Effector memory CD4-positive, alpha-beta T cell (primary cell): ENCODE data around the gene ARHGAP10.

Source experiments
- DNase-seq, 3 donors: peaks; one replicate each; pipeline ENCODE4 v3.0.0-alpha.2; 2020
- H3K27ac ChIP-seq: 2 replicates; pipeline ENCODE4 v1.7.0; 2013; ENCODE audit warnings: mild to moderate bottlenecking, low read length, moderate library complexity; ENCODE audit not compliant: insufficient read depth, poor library complexity, severe bottlenecking
- H3K27me3 ChIP-seq: replicated peaks from 2 replicates; pipeline ENCODE4 v1.7.0; 2013; ENCODE audit warnings: mild to moderate bottlenecking, low read length; ENCODE audit not compliant: insufficient read depth, control insufficient read depth, poor library complexity, severe bottlenecking
- H3K36me3 ChIP-seq: 2 replicates; pipeline ENCODE4 v1.7.0; 2013; ENCODE audit warnings: mild to moderate bottlenecking, low read length, moderate library complexity; ENCODE audit not compliant: control insufficient read depth, insufficient read depth
- H3K4me1 ChIP-seq: 2 replicates; pipeline ENCODE4 v1.7.0; 2013; ENCODE audit warnings: low read length, mild to moderate bottlenecking; ENCODE audit not compliant: control insufficient read depth, insufficient read depth, poor library complexity, severe bottlenecking
- H3K4me3 ChIP-seq: 2 replicates; pipeline ENCODE4 v1.7.0; 2013; ENCODE audit warnings: low read length, low read depth, mild to moderate bottlenecking; ENCODE audit not compliant: insufficient read depth, poor library complexity, severe bottlenecking
- H3K9me3 ChIP-seq: 2 replicates; pipeline ENCODE4 v1.7.0; 2013; ENCODE audit warnings: mild to moderate bottlenecking, low read length, moderate library complexity; ENCODE audit not compliant: control insufficient read depth

Gene ARHGAP10

DNA sequence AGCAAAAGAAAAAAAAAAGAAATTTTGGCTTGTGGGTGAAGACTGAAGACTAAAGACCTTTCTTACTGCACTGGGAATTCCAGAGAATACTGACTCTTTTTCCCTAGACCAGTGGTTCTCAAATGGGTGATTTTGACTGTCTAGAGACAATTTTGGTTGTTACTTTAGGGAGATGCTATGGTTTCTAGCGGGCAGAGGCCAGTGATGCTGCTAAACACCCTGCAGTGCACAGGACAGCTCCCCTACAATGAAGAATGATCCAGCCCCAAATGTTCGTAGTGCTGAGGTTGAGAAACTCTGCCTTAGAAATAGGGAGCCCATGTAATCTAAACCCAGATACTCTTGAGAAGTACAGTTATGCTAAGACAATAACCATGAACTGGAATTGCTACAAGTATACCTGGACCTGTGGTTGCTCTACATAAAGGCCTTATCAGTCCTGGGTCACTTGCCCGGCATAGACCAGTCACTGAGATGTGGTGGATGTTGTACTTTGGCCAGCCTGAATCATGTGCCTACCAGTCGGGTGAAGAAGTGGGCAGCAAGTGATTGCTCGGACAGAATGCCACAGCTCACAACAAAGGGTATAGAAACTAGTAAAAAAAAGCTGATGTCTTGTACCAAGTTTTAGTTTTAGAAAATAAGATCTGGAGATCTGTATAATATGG, 16.0 kb downstream of the ARHGAP10 start:
- Histone ChIP-seq H3K4me3 (no peak overlapping the region), H3K36me3 (no peaks in the 10 kb centered on the region), H3K4me1 (no peaks in the 10 kb centered on the region), H3K9me3 (no peaks in the 10 kb centered on the region), H3K27me3 (no peaks in the 10 kb centered on the region), H3K27ac (no peak overlapping the region)
- no peak for DNase-seq

DNA sequence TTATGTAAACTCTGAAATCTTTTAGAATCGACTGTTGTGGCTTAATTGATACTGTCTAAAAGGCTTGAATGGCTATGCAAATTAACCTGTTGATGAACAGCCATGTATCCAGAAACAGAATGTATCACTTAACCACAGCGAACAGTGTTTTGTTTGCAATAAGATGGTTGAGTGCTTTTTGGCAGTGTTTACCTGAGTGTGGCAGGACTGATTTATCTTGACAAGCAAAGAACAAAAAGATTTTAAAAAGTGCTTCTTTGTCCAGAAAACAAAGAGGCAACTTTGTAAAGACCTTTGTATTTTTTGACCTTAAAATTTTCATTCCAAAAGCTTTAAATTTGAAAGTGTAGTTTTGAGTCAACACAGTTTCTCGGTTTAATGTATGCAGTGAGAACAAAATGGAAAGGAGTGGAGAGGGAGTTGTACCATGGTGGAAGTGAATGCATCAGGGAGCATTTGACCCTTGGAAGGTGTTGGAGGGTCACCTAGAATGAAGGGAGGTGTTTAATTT, 18.0 kb downstream of the ARHGAP10 start:
- no peaks in the 10 kb centered on the region for H3K4me1 ChIP-seq
- no peaks in the 10 kb centered on the region for H3K36me3 ChIP-seq
- no peak overlapping the region for H3K4me3 ChIP-seq
- H3K27me3 ChIP-seq = no peaks in the 10 kb centered on the region
- no peaks in the 10 kb centered on the region for H3K9me3 ChIP-seq
- DNase-seq = no peak
- no peak overlapping the region for H3K27ac ChIP-seq

DNA sequence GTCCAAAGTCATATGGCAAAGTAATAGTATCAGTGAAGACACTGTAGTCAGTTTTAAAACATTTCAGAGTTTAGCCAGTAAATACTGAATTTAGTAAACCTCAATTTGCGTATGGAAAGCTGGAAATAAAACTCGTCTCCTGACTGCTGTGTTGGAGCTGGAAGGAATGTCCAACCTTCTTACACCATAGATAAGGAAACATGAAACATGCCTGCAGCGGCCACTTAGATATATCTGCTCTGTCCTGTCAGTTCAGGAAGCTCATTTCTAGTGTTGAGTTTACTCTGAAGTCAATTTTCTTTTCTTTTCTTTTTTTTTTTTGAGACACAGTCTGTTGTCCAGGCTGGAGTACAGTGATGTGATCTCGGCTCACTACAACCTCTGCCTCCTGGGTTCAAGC, 21.2 kb downstream of the ARHGAP10 start:
- Histone ChIP-seq H3K36me3 (no peaks in the 10 kb centered on the region), H3K27ac (no peak overlapping the region), H3K9me3 (no peaks in the 10 kb centered on the region), H3K4me3 (no peak overlapping the region), H3K4me1 (no peaks in the 10 kb centered on the region), H3K27me3 (no peaks in the 10 kb centered on the region)
- DNase-seq = no peak

DNA sequence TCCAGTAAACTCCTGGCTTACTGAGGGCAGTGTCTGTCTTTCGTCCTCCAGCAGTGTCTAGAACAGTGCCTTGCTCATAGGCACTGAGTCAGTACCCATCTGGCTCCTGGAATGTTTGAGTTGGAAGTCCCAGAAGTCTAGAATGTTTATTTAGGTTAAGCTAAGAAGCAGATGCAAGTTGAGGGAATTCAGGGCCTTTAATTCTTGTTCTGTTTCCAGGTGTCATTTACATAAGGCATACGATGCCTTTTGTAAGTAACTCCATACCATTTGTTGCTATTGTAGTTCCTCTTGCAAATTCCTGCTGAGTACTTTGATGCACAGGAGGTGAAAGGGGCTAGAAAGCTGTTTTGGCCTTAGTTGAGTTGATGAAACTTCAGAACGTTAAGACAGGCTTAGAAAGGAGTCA, 22.2 kb downstream of the ARHGAP10 start:
- H3K27ac ChIP-seq = no peak overlapping the region

DNA sequence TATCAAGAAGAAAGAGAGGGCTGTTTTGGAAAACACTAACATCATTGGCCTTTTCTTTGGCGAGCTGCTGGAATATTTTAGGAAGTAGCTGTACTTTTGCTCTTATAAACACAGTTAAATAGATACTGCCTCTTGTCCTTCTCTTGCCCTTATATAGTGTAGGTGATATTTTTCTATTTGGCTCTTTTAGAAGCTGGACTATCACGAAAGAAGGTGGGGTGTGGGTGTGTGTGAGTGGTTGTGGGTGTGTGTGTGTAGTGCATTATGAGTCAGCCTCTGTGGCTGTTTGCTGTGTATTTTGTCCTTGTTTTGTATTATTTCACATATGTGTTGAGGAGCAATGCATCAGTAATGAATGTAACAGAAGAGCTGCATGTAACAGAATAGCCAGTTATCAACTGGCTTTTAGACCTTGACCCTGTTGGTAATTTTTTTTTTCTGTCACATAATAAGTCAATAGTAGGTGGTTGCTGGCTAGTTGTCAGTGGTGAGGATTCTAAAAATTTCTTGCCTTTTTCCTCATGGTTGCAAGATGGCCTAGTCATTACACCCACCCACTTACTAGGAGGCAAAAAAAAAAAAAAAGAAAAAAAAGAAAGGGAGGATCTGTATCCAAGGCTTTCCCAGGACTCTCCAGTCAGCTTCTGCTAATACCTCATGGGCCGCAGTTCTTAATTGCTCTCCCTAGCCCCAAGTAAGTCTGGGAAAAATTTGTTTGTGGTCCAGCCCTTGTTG, 23.8 kb downstream of the ARHGAP10 start:
- Histone ChIP-seq H3K36me3 (no peaks in the 10 kb centered on the region), H3K4me1 (no peaks in the 10 kb centered on the region), H3K9me3 (no peaks in the 10 kb centered on the region), H3K27me3 (no peaks in the 10 kb centered on the region), H3K27ac (no peak overlapping the region), H3K4me3 (no peak overlapping the region)
- DNase-seq = no peak

More for the DNA sequence above, 22.2 kb downstream of the ARHGAP10 start:
- no peak for DNase-seq
- H3K4me3 ChIP-seq = no peak overlapping the region
- no peaks in the 10 kb centered on the region for H3K9me3 ChIP-seq
- H3K4me1 ChIP-seq = no peaks in the 10 kb centered on the region
- H3K27me3 ChIP-seq = no peaks in the 10 kb centered on the region
- no peaks in the 10 kb centered on the region for H3K36me3 ChIP-seq

DNA sequence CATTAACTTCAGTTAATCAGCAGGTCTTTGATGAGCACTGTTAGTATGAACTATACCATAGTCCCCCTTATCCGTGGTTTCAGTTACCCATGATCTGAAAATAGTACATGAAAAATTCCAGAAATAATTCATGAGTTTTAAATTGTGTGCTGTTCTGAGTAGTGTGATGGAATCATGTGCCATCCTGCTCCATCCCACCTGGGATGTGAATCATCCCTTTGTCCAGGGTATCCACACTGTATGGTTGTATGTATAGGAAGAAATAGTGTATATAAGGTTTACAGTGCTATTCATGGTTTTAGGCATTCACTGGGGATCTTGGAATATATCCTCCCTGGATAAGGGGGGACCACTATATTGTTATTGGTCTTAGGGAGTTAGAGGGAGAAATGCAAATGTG, 24.5 kb downstream of the ARHGAP10 start:
- Histone ChIP-seq H3K27me3 (no peaks in the 10 kb centered on the region), H3K27ac (no peak overlapping the region), H3K4me1 (no peaks in the 10 kb centered on the region), H3K36me3 (no peaks in the 10 kb centered on the region), H3K9me3 (no peaks in the 10 kb centered on the region), H3K4me3 (no peak overlapping the region)
- DNase-seq = no peak

DNA sequence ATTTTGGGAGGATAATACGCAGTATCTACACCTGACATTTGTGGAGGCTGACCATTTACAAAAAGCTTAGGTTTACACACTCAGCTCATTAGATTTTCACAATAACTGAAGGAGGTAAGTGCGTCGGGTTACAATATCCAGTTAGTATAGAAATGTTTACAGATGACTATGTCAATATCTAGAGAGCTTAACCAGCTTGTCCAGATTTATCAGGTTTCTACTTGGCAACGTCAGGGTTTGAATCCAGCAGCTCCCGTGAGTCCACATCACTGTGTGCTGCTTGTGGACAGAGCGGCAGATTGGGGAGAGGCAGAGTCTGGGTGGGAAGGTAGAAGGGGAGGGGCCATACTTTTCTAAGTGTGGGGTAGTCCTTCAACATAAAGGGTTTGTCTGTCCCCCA, 28.3 kb downstream of the ARHGAP10 start:
- Histone ChIP-seq H3K27ac (no peak overlapping the region), H3K36me3 (no peaks in the 10 kb centered on the region), H3K4me1 (no peaks in the 10 kb centered on the region), H3K4me3 (no peak overlapping the region), H3K27me3 (no peaks in the 10 kb centered on the region), H3K9me3 (no peaks in the 10 kb centered on the region)
- no peak for DNase-seq

DNA sequence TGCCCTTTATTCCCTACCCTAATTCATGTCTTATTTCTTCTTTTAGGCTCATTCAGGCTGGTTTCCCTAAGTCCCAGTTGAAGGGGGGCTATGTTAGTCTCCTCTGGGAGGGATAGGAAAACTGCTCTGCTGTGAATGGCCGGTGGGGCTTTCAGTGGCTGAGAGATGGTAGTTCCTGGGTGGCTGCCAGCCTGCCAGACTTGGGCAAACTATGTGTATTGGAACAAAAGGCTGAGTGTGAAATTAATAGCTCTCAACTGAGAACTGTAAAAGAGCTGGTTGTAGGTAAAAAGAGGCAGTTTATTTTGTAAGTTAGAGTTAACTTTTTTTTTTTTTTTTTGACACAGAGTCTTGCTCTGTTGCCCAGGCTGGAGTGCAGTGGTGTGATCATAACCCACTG, 28.8 kb downstream of the ARHGAP10 start:
- no peak for DNase-seq
- H3K36me3 ChIP-seq = no peaks in the 10 kb centered on the region
- H3K27ac ChIP-seq = no peak overlapping the region
- no peaks in the 10 kb centered on the region for H3K4me1 ChIP-seq
- H3K9me3 ChIP-seq = no peaks in the 10 kb centered on the region
- no peaks in the 10 kb centered on the region for H3K27me3 ChIP-seq
- H3K4me3 ChIP-seq = no peak overlapping the region

DNA sequence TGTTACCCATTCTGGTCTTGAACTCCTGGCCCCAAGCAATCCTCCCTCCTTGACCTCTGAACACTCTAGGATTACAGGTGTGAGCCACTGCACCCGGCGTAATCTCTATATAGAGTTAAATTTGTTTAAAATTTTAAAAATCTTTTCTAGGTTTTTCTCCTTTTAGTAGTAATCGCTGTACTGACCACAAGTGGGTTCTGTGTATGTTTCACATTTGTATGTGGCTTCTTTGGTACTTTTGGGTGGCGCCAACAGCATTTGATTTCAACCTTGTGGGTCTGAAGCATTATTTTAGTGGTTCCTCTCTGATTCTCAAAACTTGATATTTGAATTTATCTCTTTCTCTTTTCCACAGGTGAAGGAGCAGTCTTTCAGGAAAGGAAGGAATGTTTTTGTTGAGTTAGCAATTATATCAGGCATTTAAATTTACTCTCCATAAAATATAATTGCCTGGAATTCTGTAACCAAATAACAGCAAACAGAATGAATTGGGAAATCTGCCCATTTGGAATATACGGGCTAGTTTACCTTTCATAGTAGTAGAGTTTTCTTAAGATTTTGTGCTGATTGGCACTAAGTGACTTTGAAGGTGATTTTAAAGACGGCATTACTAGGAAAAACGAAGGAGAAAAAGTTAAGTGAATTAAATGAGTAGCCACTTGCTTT, 29.5 kb downstream of the ARHGAP10 start:
- H3K4me1 ChIP-seq = no peaks in the 10 kb centered on the region
- no peaks in the 10 kb centered on the region for H3K36me3 ChIP-seq
- no peaks in the 10 kb centered on the region for H3K27me3 ChIP-seq
- H3K9me3 ChIP-seq = no peaks in the 10 kb centered on the region
- H3K27ac ChIP-seq = no peak overlapping the region
- DNase-seq = no peak
- H3K4me3 ChIP-seq = no peak overlapping the region

DNA sequence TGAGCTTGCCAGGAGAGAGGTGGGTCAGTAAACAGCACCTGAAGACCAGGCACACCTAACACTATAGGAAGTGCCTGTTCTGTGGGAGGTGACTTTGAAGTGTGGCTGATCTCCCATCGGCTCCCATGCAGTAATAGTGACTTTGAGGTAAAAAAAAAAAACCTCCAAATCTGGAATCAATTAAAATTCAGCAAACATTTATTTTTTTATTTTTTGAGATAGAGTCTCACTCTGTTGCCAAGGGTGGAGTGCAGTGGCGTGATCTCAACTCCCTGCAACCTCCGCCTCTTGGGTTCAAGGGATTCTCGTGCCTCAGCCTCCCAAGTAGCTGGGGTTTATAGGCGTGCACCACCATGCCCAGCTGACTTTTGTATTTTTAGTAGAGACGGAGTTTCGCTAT, 32.4 kb downstream of the ARHGAP10 start:
- Histone ChIP-seq H3K9me3 (no peaks in the 10 kb centered on the region), H3K4me3 (no peak overlapping the region), H3K27ac (no peak overlapping the region), H3K4me1 (no peaks in the 10 kb centered on the region), H3K27me3 (no peaks in the 10 kb centered on the region), H3K36me3 (no peaks in the 10 kb centered on the region)
- DNase-seq = no peak
